NCI-H446 treated with DMSO at 0.1 percent for 48 hours (cell line): ENCODE data around the gene NTHL1.
"Not testable (repeated sequence)": the region's sequence is repeated elsewhere in the genome, so short reads cannot be mapped to it uniquely, and the experiment has no call there.

ENCODE experiments used
- DNase-seq: peaks from one replicate; lab custom pipeline; 2025; lab: John Stamatoyannopoulos, UW

Gene NTHL1

DNA sequence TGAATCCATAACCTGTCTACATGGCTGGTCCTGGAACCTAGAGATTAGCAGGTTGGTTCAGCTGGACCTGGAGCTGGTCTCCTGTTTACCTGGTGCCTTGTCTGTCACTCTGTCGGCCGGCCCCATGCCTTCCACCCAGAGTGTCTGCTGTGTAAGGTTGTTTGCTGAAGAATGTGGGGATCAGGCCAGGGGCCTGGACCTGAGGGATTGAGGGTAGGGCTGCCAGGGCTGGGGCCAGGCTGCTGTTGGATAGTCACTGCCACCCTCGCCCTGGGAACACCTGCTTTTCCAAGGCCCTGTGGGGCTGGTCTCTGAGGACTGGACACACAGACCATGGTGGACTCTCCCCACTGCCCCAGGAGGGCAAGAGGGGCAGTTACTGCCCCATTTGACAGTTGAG lies 19.5 kb downstream of the NTHL1 start:
- no peak for DNase-seq

DNA sequence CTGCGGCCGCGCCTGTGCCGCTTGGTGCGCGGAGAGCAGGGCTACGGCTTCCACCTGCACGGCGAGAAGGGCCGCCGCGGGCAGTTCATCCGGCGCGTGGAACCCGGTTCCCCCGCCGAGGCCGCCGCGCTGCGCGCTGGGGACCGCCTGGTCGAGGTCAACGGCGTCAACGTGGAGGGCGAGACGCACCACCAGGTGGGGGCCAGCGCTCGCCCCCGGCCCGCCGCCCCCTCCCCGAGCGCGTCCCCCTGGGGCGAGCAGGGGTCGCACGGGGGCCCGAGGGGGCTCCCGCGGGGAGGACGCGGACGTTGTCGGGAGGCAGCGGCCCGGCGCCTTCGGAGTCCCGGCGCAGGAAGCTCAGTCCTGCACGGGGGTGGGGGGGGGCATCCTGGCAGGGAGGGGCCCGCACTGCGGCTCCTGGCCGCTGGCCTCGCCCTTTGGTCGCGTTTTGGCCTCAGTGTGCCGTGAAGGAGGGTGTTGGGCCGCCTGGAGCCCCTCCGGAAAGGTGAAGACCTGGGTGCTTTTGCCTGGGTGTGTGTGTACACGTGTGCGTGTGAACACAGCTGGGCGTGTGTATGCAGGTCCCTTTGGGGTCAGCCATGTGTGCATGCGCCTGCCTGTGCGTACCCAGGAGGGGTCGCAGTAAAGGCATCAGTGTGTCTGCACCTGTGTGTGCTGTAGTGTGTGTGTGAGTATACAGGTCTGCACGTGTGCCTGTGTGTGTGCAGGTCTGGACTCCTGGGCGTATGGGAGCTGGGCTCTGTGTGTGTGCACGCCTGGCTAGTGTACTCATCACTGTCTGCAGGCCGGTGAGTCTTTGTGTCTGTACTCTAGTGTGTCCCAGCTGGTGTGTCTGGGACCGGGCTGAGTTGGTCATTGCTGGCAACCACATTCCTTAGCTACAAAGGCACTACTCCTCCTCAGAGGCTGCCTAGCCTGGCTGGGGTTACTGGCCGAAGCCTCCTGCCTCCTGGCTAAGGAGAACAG lies 20.3 kb downstream of the NTHL1 start:
- DNase-seq = no peak

DNA sequence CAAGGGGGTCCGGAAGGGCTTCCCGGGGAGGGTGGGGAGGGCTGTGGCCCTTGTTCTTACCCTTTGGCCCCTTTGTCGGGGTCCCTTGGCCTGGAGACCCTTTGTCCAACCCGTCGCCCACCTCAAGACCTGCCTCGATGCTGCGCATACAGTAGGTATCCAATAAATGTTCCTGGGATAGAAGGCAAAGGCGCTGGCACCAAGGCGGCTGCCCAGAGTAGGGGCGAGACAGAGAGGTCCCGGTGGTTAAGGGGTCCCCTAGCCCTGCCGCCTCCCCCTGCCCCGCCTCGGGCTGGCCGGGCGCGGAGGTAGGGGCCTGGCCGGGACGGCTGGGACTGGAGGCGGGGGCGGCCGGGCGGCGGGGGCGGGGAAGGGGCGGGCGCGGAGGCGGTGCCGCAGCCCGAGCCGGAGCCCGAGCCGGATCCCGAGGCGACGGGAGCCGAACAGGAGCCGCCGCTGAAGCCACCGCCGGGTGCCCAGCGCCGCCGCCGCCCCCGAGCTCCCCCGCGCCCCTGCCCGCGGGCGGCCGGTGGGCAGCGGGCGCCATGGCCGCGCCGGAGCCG lies 21.1 kb downstream of the NTHL1 start, which contains the start of gene NHERF2:
Gene NHERF2 (plus strand): TSS at position 442 of the 563 bp plus-strand sequence. CDS start 104 bp downstream, at position 546.
- DNase-seq = no peak

DNA sequence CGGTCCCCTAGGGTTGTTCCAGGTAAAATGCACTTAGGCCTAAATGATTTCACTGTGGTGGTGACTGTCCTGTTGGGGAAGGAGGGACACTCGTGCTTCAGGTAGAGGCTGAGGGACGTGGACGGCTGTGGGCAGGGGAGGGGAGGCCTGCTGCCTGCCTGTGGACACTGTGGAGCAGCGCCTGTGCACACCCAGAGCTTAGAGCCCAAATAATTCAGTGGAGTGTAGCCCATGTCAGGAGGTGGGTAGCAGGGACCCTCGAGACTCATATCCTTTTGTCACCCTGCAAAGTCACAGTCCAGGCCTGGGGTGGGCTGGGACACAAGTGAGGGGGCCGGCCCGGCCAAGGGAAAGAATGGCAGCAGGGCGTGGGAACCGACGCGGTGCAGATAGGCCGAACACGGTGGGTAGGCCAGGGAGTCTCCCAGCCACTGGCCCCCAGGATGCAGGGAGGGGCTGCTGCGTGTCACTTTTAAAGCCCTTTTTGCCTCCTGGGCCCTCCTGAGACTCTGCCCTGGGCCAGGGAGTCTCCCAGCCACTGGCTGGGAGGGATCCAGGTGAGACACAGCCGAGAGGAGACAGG lies 21.7 kb downstream of the NTHL1 start:
- no peak for DNase-seq

GRCh38 chr16:2025251-2025650 lies 22.4 kb downstream of the NTHL1 start:
- no peak for DNase-seq

DNA sequence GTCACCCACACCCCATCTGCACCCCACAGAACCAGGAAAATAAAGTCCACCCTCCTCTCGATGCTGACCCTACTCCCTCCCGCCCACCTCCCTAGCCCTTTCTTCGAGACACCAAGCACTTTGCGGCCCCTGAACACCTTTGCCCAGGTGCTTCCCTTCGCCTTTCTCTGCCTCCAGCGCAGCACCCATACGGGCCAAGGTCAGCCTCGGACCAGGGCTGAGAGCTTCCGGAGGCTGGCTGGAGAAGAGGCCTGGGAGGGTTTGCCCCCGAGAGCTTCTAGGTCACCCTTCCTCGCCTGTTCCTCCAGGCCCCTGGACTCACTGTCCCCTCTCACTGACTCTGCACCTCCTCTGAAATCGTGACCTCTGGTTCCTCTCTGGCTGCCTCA lies 23.6 kb downstream of the NTHL1 start:
- DNase-seq = no peak

DNA sequence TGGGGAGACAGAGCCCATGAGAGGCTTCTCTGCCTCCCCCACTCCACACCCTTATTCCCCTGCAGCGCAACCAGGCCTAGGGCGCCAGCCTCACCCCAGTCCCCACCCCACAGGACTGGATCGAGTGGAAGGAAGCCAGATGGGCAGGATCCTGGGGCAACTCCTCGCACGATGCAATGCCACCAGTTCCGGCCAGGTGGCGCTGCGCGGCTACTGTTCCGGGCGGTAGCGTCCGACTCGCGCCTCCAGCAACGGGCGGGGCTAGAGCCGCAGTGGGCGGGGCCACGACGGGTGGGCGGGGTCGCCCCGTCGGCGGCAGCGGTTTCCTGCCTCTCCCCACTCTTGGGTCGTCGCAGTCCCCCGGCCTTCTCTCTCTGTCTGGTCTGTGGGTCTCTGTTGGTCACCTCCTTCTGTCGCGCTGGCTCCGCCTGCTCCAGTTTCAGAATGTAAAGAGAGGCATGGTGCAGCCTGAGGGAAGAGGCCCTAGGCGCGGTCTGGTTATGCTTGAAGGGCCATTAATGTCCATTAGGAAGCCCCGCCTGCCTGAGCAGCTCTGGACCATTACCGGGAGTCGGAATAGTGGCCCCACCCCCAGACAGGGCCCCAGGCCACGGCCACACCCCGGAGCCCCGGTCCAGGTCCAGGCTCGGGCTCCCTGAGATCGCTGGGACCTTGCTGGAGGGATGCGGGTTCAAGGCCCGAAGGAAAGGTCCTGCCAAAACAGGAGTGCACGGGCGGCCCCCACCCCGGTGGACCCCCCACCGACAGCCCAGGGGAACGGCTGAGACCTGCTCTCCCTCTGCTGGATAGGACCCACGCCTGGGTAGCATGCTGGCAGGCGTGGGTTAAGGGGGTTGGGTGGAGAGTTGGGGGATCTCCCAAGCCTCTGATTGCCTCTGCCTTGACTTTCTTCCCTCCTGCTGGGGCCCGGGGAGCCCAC lies 24.3 kb downstream of the NTHL1 start:
- peak; percentile 51 for DNase-seq

GRCh38 chr16:2022723-2023091 lies 24.9 kb downstream of the NTHL1 start:
- no peak for DNase-seq

- no peak for DNase-seq
Observed at GRCh38 chr16:2019921-2020831, 27.5 kb downstream of the NTHL1 start.

DNA sequence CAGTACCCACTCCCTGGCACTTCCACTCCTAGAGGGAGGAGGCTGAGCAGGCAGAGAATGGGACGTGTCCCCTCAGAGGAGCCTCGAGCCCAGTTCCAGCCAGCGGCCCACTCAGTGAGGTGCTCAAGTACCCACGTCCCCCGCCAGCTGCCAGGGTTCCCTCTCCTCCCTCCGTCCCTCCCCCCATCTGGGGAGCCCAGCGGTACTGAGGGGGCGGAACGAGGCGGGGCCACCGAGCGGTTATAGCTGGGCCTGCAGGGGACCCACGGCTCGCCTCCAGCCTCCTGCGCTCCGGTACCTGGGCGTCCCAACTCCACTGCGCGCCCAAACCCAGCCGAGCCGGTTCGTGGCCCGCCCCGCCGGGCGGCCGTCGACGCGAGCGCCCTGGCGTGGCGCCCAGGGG lies 28.1 kb downstream of the NTHL1 start, which contains the start of gene NPW:
Gene NPW (plus strand): TSS at position 268 of the 403 bp plus-strand sequence.
- DNase-seq = no peak

DNA sequence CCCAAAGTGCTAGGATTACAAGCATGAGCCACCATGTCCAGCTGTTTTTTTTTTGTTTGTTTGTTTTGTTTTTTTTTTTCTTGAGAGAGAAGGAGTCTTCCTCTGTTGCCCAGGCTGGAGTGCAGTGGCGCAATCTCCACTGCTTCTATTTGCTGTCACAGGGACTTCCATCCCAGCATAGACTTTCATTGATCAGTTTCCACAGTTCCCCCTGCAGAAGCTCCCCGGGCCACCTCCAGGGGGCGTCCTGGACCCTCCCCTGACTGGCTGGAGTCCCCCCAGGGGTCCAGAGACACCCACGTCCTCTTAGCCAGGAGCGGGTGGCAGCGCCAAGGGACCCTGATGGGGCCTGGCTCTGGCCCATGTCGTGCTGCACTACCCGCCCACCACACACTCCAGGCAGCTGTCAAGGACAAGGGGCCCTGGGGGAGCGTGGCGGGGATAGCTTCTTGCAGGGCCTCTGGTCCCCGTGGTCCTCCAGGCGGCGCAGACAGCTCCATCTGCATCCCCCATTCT lies 31.2 kb downstream of the NTHL1 start:
- DNase-seq = no peak

DNA sequence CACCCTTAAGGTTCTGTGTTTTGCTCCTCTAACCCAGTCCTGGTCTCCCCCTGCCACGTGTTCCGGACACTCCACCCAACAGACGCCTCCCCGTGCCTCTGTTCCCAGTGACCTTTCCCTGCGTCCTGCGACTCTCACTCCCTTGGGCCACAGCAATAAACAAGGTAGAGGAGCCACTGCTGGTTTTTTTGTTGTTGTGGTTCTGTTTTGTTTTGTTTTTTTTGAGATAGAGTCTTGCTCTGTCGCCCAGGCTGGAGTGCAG lies 31.8 kb downstream of the NTHL1 start:
- no peak for DNase-seq

DNA sequence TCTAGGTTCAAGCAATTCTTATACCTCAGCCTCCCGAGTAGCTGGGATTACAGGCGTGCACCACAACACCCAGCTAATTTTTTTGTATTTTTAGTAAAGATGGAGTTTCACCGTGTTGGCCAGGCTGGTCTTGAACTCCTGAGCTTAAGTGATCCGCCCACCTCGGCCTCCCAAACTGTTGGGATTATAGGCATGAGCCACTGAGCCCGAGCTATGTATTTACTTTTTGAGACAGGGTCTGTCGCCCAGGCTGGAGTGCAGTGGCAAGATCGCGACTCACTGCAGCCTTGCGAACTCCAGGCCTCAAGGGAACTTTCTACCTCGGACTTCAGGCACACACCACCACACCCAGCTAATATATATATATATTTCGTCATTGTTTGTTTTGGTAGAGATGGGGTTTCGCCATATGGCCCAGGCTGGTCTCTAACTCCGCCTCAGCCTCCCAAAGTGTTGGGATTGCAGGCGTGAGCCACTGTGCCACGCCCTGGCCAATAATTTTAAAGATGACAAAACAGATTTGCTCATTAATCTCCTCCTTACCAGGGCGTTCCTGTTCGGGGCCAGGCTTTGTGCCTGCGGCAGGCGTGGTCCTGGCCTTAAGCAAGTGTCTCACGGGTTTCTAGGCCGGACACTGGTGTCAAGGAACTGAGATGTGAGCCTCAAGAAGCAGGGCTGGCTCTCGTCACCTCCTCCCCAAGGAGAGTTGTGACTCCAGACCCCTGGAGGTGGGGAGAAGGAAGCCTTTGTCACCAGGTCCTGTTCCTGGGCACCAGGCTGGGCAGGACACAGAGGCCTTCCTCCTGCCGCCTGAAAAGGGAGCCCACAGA lies 32.3 kb downstream of the NTHL1 start:
- no peak for DNase-seq

GRCh38 chr16:2013527-2013926 lies 34.1 kb downstream of the NTHL1 start:
- no peak for DNase-seq

DNA sequence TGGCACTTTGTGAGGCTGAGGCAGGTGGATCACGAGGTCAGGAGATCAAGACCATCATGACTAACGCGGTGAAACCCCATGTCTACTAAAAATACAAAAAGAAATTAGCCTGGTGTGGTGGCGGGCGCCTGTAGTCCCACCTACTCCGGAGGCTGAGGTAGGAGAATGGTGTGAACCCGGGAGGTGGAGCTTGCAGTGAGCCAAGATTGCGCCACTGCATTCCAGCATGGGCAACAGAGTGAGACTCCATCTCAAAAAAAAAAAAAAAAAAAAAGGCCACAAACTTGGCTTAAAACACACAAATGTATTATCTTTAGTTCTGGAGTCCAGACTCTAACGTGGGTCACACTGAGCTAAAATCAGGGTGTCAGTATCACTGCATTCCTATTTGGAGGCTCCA lies 35.9 kb downstream of the NTHL1 start:
- not testable (repeated sequence) for DNase-seq

- DNase-seq = peak; percentile 56
Observed at GRCh38 chr16:2009791-2010510, 37.7 kb downstream of the NTHL1 start, which contains the start of gene ZNF598. Gene ZNF598, minus strand, starts transcription at chr16:2009821.

- DNase-seq = no peak
Observed at GRCh38 chr16:2009164-2009711, 38.4 kb downstream of the NTHL1 start.

- no peak for DNase-seq
Observed at GRCh38 chr16:2008631-2009163, 38.9 kb downstream of the NTHL1 start.
